Stimulated activated CD8-positive, alpha-beta memory T cell treated with anti-CD3 and anti-CD28 coated beads, Interleukin-7, amount 100 ng/mL, for 1 hour (primary cell): ENCODE data around the gene STAG1.
"Not testable (repeated sequence)": the region's sequence is repeated elsewhere in the genome, so short reads cannot be mapped to it uniquely, and the experiment has no call there.

Experiments used
- DNase-seq, 2 donors: peaks; one replicate each; pipeline ENCODE4 v3.0.0-alpha.2; 2020; ENCODE audit warnings: low read depth in 2 of 2

STAG1 gene

DNA sequence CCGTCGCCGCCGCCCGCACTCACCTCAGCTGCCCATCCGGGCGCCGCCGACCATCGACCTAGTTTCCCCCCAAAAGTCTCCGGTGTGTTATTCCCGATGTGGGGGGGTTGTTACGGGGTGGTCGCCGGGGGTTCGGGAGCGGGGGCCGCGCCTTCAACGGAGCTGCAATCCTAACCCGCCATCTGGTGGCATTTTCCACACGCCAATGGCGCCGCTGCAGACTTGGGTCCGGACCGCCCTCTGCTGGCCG is at the start of gene STAG1:
TSS of gene STAG1 (minus strand) at position 207 of the 250 bp plus-strand sequence. CDS start 121,480 bp downstream, outside the sequence.
- no peak for DNase-seq

DNA sequence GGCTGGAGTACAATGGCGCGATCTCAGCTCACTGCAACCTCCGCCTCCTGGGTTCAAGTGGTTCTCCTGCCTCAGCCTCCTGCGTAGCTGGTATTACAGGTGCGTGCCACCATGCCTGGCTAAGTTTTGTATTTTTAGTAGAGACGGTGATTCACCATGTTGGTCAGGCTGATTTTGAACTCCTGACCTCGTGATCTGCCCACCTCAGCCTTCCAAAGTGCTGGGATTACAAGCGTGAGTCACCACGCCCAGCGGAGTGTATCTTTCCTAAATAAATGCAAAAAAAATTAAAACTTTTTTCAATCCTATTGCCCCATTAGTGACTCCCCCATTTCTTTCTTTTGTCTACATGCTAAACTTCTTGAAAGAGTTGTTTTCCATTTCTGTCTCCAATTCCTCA is 49.0 kb upstream of the STAG1 start:
- DNase-seq = not testable (repeated sequence)

DNA sequence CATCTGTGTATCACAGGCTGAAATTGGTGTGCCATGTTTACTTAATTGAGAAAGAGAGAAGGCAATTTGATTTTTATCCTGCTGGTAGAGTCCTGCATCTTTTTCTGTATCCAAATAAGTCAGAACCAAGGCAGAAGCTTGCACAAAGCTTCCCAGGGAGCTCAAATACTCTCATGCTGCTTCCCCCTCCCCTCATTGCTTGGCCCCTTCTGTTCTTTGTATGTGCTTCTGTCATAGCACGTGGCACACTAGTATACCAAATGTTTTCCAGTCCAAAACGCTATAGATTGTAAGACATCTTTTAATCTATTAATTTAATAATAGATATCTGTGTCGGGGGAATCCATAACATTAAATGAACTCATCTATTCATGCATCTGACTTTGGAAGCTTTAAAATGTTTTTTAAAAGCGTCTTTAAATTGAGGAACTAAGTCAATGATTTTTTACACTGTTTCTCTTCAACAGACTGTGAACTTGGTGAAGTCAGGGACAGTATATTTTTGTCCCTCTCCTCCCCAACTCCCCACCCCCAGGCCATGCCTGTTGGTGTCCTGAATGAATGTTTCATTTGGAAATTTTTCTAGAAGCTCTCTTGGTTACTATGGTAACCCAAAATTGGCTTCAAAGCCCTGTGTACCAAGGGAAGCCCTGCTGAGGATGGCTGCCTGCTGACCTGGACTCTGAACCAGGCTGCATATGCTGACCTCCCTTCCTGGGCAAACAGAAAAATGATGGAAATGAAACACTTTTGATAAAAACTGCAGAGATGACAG is 40.6 kb upstream of the STAG1 start:
- DNase-seq = no peak

DNA sequence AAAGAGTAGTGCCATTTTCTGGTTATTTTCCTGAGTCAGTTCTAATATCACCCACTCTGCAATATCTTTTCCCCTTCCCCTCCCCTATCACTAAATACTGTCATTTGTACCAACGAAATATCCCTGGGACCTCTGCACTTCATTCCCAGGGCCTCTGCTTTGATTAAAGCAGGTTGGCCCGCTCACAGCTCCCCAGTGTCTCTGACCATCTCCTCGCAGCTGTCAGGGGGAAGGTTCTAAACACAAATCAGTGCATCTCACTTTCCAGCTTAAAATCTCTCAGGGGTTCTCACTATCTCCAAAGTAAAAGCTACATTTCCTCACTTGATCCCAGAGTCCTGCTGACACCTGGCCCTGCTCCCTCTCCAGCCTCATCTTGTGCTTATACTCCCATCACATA is 38.6 kb upstream of the STAG1 start:
- no peak for DNase-seq

DNA sequence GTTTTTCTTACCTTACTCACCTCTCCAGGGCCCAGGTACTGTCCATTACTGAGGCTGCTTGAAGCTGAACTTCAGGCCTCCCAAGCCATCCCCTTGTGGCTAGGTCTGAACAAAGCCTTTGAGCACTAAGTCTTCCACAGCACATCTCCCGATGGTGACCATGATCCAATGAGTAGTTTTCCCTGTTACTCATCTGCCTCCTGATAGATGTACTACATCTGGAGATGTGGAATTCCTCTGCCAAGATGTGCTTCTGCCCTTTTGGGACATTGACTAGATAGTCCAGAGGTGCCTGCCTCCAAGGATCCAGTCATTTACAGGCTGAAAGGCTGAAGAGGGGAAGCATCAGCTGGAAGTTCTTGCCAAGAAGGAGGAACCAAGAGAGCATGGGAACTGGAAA is 37.8 kb upstream of the STAG1 start:
- no peak for DNase-seq

DNA sequence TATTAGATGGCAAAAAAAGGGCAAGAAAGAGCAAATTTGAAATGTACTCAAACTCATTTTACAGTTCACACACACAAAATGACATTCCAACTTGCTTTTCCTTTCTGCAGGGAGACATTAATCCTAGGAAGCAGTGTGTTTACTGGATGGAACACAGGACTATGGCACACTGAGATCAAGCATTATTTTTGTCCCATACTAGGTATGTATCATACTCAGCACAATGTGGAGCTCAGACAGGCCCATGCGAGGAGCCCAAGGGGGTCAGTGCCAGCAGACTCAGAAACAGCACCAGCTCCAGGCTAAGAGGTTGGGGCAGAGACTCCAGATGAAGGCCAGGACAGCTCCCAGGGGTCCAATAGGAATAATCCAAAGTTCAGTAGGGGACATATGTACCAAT is 36.0 kb upstream of the STAG1 start:
- no peak for DNase-seq

DNA sequence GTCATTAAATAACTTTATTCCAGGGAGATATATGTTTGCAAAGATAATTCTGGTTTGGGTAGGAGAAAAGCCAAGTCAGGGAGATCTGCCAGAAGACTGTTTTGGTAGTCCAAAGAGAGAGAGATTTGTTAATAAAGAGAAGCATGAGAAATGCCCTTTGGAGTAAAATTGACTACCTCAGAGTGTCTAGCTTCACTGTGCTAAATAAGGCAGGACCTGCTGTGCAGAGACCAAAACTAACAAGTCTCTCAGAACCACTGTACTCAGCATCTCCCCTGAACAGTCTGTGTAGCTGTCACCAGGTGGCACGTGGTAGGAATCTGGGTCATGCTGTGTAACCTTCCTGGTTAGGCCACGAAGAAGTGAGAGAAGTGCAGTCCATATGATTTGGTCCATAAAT is 35.2 kb upstream of the STAG1 start:
- DNase-seq = no peak

DNA sequence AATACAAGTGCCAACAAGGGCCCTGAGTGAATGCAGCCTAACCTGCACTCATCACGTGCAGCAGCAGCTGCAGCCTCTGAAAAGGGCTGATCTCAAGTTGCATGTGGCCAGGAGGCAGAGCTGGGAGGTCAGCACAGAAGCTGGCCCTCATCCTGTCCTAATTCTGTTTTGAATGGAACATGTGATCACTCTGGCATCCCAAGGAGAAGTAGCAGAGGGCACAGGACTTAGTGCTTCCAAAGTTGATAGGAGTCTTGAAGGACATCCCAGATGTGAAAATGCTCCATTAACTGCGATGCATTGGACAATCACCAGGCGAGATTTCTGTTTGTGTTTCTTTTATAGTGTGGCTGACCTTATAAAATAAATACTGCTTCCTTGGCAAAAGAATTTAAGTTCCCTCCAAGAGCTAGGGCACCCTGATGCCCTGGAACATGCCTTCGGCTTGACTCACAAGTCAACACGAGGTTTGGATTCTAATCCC is 31.6 kb upstream of the STAG1 start:
- no peak for DNase-seq

DNA sequence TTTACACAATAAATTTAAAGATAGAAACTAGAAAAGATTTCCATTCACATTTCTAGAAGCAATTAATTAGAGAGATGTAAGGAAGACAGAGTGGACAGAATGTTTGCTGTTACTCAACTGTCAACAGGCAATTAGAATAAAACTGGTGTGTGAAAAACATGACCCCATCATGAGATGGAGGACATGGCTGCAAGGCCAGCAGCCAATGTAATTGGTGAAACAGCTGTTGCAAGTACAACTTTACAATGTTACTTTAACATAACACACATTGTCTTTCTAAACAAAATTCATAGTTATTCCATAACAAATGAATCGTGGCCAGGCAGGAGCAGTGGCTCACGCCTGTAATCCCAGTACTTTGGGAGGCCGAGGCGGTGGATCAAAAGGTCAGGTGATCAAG is 28.6 kb upstream of the STAG1 start:
- DNase-seq = no peak

DNA sequence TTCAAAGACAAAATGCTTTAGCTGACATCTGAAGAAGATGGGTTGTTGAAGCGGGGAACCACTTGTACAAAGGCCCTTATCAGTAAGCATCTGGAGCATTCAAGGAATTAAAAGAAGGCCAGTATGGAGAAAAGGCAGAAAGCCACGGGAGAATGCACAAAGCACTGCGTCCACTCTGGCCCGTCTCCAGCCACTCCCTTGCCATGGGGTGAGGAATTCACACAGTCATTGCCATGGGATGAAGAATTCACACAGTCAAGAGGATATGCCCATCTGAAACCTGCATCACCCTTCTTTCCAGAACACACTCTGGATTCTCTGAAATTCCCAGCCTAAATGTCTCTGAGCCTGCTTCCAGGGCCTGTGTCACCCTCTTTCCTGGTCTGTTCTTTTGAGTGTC is 26.7 kb upstream of the STAG1 start:
- no peak for DNase-seq

DNA sequence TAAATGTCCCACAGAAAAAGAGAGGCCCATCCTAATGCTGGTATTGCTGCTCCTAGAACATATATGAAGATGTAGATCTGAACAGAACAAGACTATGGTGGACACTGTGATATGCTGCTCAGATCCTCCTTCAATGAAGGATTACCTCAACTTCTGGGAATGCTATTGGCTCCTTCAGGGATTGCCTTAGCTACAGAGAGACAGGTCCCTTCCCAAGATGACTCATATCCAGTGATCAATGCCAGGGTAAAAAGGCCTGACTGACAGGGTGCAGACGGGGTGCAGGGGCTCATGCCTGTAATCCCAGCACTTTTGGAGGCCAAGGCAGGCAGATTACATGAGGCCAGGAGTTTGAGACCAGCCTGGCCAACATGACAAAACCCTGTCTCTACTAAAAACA is 20.5 kb upstream of the STAG1 start:
- no peak for DNase-seq

DNA sequence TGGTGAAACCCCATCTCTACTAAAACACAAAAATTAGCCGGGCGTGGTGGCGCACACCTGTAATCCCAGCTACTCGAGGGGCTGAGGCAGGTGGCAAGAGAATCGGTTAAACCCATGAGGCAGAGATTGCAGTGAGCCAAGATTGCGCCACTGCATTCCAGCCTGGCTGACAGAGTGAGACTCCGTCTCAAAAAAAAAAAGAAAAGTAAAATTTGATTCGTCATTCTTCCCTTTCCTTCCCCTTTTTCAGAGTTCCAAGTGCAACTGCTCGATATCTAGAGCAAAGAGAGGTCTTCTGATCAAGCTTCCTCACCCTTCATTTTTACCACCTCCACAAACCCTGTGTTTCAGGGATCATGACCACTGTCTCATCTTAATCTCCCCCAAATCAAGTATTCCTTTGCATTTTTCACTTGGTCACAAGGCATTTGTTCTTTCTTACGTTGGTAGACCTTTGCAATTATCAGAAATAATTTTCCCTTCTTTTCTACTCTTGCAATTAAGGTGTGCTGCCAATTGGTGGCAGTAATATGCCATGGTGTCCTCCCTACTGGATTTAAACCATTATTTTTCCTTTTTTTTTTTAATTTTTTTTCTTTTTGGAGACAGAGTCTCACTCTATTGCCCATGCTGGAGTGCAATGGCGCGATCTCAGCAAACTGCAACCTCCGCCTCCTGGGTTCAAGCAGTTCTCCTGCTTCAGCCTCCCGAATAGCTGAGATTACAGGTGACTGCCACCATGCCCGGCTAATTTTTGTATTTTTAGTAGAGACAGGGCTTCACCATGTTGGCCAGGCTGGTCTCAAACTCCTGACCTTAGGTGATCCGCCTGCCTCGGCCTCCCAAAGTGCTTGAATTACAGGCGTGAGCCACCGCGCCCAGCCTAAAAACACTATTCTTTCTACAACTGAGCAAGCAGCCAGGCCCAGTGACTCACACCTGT is 6.3 kb upstream of the STAG1 start:
- DNase-seq = not testable (repeated sequence)

DNA sequence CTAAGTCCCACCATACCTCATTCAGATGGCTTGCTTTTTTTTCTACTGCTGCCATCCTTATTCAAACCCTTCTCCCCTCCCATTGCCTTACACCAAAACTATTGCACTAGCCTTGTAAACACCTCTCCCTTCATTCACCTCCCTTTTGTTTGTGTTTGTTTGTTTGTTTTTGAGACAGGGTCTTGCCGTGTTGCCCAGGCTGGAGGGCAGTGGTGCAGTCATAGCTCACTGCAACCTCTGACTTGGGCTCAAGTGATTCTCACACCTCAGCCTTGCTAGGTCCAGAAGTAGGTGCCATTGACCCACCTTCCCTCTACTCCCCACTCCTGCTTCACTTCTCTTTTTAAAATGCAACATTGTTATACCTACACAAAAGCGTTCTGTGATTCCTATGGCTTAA is 3.0 kb upstream of the STAG1 start:
- no peak for DNase-seq

DNA sequence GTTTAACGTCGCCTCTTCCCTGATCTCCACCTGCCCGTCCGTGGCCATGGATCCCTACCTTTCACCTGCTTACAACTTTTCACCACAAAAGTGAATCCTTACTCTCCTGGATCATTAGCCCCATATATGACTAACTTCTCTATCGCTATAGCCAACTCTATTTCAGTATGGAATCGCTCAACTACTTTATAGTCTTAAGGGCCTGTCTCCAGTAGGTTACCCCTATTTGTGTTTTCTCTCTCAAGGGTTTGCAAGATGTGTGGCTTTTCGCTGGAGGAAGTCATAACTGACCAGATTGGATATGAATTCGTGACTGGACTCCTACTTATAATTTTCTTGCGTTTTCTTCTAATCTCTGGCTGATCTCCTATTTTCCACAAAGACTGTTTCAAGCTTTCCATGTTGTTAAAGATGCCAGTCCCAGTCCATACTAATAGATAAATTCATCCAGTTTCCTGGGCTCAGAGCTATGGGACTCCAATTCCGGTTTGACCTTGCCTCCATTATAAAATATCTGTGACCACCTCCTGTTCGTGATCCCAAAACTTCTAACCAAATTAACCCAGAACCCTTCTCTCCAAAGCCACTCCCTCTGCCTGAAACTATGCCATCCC is 1.3 kb upstream of the STAG1 start:
- DNase-seq = no peak

DNA sequence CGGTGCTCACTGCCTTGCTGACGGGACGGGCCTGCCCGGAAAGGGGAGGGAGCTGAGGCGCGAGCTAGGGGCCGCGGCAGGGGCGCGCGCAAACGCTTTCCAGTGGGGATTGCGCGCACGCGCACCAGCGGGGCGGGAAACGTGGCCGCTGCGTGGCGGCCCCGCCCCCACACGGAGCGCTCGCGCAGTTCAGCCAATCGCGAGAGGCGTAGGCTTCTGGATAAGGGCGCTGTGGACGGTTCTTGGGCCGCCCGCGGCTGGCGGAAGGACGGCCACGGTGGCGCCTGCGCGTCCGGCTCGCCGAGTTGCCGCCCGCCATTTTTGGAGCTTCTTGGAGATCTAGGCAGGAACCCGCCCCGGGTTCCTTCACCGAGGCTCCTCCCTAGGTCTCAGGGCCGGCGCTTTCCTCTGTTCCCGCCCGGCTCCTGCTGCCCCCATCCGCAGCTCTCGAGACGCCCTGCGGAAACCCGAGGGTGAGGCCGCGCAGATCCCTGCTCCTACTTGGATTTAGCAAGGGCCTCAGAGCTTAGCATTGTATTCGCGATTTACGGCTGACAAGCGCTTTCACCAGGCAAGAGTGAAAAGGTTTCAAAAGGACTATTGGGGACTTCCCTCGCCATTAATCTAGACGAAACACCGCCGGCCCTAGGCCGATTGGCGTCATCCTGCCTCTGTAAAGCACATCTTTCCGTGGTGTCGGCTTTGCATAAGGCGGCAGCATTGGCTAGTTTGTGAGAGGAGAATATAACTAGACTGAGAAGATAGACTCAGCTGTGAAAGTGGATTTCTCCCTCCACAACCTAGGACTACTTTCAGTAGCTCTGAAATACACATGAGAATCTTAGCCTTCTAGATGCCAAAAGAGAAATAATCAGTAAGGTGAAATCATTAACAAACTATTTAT is 496 bp upstream of the STAG1 start:
- DNase-seq = peak; percentile 98

DNA sequence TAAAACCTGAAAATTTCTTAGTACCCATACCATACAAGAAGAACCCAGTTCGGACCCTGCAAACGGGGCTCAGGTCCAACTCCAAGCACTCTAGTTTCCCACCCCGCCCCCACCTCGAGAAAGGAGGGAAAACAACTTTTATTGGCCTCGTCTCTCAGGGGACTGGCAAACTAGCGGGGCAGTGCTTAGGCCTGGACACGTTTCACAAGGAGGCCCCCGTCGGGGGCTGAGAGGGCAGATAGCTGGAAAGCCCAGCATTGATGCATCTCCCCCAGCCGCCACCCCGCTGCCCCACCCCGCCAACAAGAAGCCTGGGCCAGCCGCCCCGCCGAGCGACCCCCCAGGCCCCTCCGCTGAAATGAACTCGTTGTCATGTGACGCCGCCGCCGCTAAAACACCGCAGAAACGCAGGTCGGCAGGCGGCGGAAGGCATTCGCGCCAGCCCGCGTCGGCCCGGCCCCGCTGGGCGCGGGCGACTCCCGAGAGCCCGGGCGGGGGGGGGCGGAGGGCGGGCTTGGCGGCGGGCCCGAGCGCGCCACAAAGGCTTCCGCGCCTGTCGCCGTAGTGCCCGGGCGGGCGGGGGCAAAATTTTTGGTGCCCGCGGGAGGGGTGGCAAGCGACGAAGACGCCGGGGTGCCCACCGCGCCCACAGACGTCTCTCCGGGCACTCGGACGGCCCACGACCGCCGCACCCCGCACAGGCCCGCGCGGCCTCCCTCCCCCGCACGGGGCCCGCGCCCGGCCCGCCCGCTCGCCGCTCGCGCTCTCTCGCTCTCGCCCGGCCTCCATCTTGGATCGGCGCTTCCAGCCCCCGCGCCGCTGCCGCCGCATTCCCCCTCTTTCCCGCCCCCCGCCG is 634 bp downstream of the STAG1 start:
- peak; percentile 30 to 35 for DNase-seq

DNA sequence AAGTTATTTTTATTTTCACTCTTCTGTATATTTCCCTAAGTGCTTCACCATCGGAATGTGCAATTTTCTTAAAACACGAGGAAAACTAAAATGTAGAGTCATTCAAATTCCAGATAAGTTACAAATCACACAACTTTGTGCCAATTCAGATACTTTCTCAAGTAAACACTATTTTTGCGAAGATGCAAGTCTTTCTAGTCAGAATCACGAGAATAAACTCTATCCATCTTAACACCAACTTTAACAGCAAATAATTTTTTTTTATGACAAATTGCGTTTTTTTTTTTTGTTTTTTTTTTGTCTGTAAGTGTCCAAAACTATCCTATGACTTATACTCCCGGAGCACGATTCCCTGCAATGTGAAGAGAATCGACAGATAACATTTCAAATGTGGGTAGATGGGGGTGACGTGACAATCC is 1.3 kb downstream of the STAG1 start:
- DNase-seq = no peak

DNA sequence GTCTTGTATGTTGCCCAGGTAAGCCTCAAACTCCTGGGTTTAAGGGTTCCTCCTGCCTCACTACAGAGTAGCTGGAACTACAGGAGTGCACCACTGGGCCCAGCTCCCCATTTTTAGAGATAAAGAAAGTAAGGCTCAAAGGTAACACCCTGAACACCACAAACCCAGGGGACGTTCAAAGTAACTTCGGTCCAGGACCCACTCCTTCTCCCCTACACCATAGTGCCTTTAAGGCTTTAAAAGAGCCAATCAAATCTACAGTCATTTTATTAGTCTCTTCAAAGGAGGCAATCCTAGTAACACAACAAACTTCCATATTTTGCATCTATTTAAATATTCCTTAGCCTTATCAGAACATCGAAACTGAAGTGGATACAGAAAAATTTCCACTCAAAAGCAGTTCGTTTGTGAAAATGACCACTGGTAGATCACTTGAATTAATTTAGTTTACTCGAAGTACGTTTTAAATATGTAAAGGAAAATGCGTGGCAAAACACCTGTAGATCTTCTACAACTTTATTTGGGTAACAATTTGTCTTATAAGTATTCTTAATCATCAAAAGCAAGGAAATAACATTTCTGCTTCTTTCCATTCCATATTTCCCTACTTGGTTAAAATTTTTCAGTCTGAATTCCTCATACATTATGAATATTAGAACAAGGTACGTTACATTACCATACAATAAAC is 1.8 kb downstream of the STAG1 start:
- no peak for DNase-seq

DNA sequence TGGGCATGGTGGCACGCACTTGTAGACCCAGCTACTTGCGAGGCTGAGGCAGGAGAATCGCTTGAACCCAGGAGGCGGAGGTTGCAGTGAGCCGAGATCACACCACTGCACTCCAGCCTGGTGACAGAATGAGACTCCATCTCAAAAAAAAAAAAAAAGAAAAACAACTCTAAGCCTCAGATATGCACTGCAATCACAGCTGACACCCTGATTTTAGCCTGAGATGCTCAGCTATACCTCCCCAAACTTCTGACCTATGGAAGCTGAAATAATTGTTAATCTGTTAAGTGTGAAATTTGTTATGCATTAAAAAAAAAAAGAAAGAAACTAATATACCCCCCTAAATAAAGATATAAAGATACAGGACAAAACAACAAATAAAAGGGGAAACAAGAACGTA is 2.6 kb downstream of the STAG1 start:
- not testable (repeated sequence) for DNase-seq

DNA sequence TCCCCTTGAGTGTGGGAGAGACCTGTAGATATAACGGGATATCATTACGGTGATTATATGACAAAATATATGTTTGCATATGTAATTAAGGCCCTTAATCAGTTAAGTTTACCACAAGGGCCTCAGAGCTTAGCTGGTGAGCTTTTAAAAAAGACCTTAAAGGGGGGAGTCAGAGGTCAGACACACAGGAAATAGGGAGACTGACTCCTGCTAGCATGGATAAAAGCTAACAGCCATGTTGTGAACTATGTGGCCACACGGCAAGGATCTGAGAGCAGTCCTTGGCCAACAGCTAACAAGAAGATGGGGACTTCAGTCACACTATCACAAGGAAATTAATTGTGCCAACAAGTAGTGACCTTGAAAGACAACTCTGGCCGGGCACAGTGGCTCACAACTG is 3.1 kb downstream of the STAG1 start:
- DNase-seq = no peak
